WTC11 (cell line): ENCODE measurements around the gene COL20A1.

Experiments
- ATF6 ChIP-seq: sonication (generic); formaldehyde crosslinking; IDR thresholded peaks from 2 replicates; pipeline ENCODE4 v1.8.1; 2023; ENCODE audit warnings: mild to moderate bottlenecking, missing genetic modification reagents
- CTCF ChIP-seq: fragments of 200-600 bp; IDR thresholded peaks from 2 replicates; pipeline ENCODE4 v1.8.0; 2022; ENCODE audit warnings: antibody characterized with exemption
- TP53 ChIP-seq: sonication (generic); formaldehyde crosslinking; IDR thresholded peaks from 2 replicates; pipeline ENCODE4 v1.8.1; 2023; ENCODE audit warnings: mild to moderate bottlenecking, missing genetic modification reagents

- no peak for TF ChIP-seq CTCF
- TF ChIP-seq TP53 (CRISPR knock-in tag): no peak
- no peak for TF ChIP-seq ATF6 (CRISPR knock-in tag)
Measured at GRCh38 chr20:63284544-63284949, 8.4 kb upstream of the COL20A1 start.
